Adrenal gland (tissue), 5 donors: ENCODE measurements around the gene LTO1.

Experiments used
- CTCF ChIP-seq, 6 experiments: fragments of 450-650 bp in 4 of 6; fragments of 200-600 bp in 2 of 6; sonication (generic) in 1 of 6; IDR thresholded peaks; 1 replicate in 5 of 6; 2 replicates in 1 of 6; pipeline versions ENCODE4 v1.5.1 to v1.8.0; 2016 to 2021; ENCODE audit warnings: antibody characterized with exemption in 6 of 6, mild to moderate bottlenecking in 2 of 6, moderate library complexity in 1 of 6
- POLR2A ChIP-seq, 2 donors: fragments of 450-650 bp; IDR thresholded peaks; one replicate each; pipeline ENCODE4 v1.6.1; 2017; ENCODE audit warnings: antibody characterized with exemption in 2 of 2, mild to moderate bottlenecking in 2 of 2, moderate library complexity in 1 of 2
- donor health status: DM: no; HTN: no; CAD: no.

GRCh38 chr11:69652999-69653398 lies 22.2 kb downstream of the LTO1 start:
- TF ChIP-seq POLR2A (IDR thresholded peaks at IDR 0.05): no peak
- TF ChIP-seq CTCF (IDR thresholded peaks at IDR 0.05): no peak
